Caco-2 (cell line): Measurements from ENCODE around the gene DTX1. TPM values are rescaled to one million over a fixed set of nuclear protein-coding genes. Genes with fewer than 3 reads are reported as not detected.

Source experiments
- BruUV-seq: library from RNA; stranded (reverse); fragments of 400-500 nt; replicated peaks from 2 replicates; lab custom pipeline; 2021; lab: Mats Ljungman, UMichigan
- CTCF ChIA-PET: fragments of 300-600 bp; sonication (Branson Sonifier 250); formaldehyde crosslinking; loops from one replicate; lab custom pipeline; 2022; ENCODE audit warnings: antibody characterized with exemption; lab: Charles Lee
- POLR2A ChIA-PET: fragments of 300-600 bp; sonication (Branson Sonifier 250); formaldehyde crosslinking; loops from one replicate; lab custom pipeline; 2022; ENCODE audit warnings: antibody characterized with exemption; lab: Charles Lee
- DNase-seq, 2 experiments: peaks; one replicate each; pipeline versions ENCODE4 v3.0.0 to v3.0.0-alpha.2; 2020 to 2022
- H3K27me3 ChIP-seq: replicated peaks from 2 replicates; pipeline ENCODE4 v1.6.0; 2011; ENCODE audit warnings: low read length; ENCODE audit not compliant: control insufficient read depth, insufficient read depth
- H3K36me3 ChIP-seq: 2 replicates; pipeline ENCODE4 v1.5.1; 2011; ENCODE audit warnings: low read length; ENCODE audit not compliant: control insufficient read depth, insufficient read depth
- H3K4me1 ChIP-seq: fragments of 250-450 bp; sonication (Bioruptor Pico); 2 replicates; pipeline ENCODE4 v1.5.1; 2020; ENCODE audit warnings: mild to moderate bottlenecking
- H3K4me3 ChIP-seq: 2 replicates; pipeline ENCODE4 v1.5.1; 2011; ENCODE audit warnings: low read depth, mild to moderate bottlenecking, control low read depth, low read length
- H3K9me3 ChIP-seq: fragments of 250-450 bp; sonication (Bioruptor Pico); 2 replicates; pipeline ENCODE4 v1.5.1; 2020; ENCODE audit warnings: mild to moderate bottlenecking, moderate library complexity
- H3K27ac Mint-ChIP-seq: one replicate; pipeline ENCODE4 v1.8.0; 2022; ENCODE audit warnings: mixed read lengths; ENCODE audit not compliant: unreplicated experiment
- H3K27me3 Mint-ChIP-seq: one replicate; pipeline ENCODE4 v1.8.0; 2022; ENCODE audit warnings: mixed read lengths; ENCODE audit not compliant: insufficient read depth, unreplicated experiment
- H3K36me3 Mint-ChIP-seq: one replicate; pipeline ENCODE4 v1.8.0; 2022; ENCODE audit warnings: mild to moderate bottlenecking, mixed read lengths; ENCODE audit not compliant: insufficient read depth, unreplicated experiment
- H3K4me1 Mint-ChIP-seq: one replicate; pipeline ENCODE4 v1.8.0; 2022; ENCODE audit warnings: low read depth, mixed read lengths; ENCODE audit not compliant: unreplicated experiment
- H3K4me3 Mint-ChIP-seq: one replicate; pipeline ENCODE4 v1.8.0; 2022; ENCODE audit warnings: mild to moderate bottlenecking, moderate library complexity, mixed read lengths; ENCODE audit not compliant: unreplicated experiment
- H3K9me3 Mint-ChIP-seq: one replicate; pipeline ENCODE4 v1.8.0; 2022; ENCODE audit warnings: mixed read lengths; ENCODE audit not compliant: unreplicated experiment
- intact Hi-C: fragments of 100-400 bp; cut with micrococcal nuclease; formaldehyde crosslinking; loops from one replicate; pipeline ENCODE4 v1.10.0; 2022; ENCODE audit not compliant: unreplicated experiment
- total RNA-seq: library from RNA; stranded (reverse); gene quantifications from 2 replicates; pipeline ENCODE4 v1.2.3, GENCODE V29; 2022
- TF ChIP-seq, protein P1 (sequence below), 2 experiments: fragments of 200-600 bp in 1 of 2; IDR thresholded peaks; 1 replicate in 1 of 2; 2 replicates in 1 of 2; pipeline versions ENCODE4 v1.5.1 to v1.8.0; 2011 to 2022; ENCODE audit warnings: antibody characterized with exemption in 1 of 2, control low read depth in 1 of 2, inconsistent platforms in 1 of 2, low read depth in 1 of 2, low read length in 1 of 2, mild to moderate bottlenecking in 1 of 2, moderate library complexity in 1 of 2; ENCODE audit not compliant: insufficient read depth in 1 of 2, severe bottlenecking in 1 of 2, unreplicated experiment in 1 of 2

DTX1 gene
- total RNA-seq, 1 experiment from 2014 or later: not detected

- H3K4me1 Mint-ChIP-seq: no peaks in the 10 kb centered on the region
- intact Hi-C loops: loop anchor here (1.0 kb wide), 2 partner anchors 38 to 131 kb away; no protein-coding TSS in a partner anchor
- CTCF ChIA-PET: interaction anchor here (1.1 to 2.3 kb wide), 2 partner anchors 38 kb away, joined by 7 to 12 read pairs; no protein-coding TSS in a partner anchor
- BruUV-seq: no TSS peak
- no peak overlapping the region for H3K4me3 ChIP-seq
- H3K9me3 Mint-ChIP-seq: no peaks in the 10 kb centered on the region
- H3K27me3 Mint-ChIP-seq: peaks cover 6% of the 10 kb centered on the region
- POLR2A ChIA-PET: no interaction called here
- TF ChIP-seq, protein P1, sequence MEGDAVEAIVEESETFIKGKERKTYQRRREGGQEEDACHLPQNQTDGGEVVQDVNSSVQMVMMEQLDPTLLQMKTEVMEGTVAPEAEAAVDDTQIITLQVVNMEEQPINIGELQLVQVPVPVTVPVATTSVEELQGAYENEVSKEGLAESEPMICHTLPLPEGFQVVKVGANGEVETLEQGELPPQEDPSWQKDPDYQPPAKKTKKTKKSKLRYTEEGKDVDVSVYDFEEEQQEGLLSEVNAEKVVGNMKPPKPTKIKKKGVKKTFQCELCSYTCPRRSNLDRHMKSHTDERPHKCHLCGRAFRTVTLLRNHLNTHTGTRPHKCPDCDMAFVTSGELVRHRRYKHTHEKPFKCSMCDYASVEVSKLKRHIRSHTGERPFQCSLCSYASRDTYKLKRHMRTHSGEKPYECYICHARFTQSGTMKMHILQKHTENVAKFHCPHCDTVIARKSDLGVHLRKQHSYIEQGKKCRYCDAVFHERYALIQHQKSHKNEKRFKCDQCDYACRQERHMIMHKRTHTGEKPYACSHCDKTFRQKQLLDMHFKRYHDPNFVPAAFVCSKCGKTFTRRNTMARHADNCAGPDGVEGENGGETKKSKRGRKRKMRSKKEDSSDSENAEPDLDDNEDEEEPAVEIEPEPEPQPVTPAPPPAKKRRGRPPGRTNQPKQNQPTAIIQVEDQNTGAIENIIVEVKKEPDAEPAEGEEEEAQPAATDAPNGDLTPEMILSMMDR (IDR thresholded peaks at IDR 0.05; ENCODE audit: insufficient read depth in 1 of 2, low read depth in 1 of 2, low read length in 1 of 2, severe bottlenecking in 1 of 2, unreplicated experiment in 1 of 2): peak; percentile 55 to 66
- no peaks in the 10 kb centered on the region for H3K4me1 ChIP-seq
- no peak overlapping the region for H3K4me3 Mint-ChIP-seq
- DNase-seq: peak; percentile 61
- no peaks in the 10 kb centered on the region for H3K36me3 Mint-ChIP-seq
- no peaks in the 10 kb centered on the region for H3K27me3 ChIP-seq
- no peaks in the 10 kb centered on the region for H3K36me3 ChIP-seq
- H3K9me3 ChIP-seq: no peaks in the 10 kb centered on the region
- H3K27ac Mint-ChIP-seq: no peak overlapping the region
These were observed 25.5 kb upstream of the DTX1 start for GRCh38 chr12:113030875-113031525.

- POLR2A ChIA-PET: no interaction called here
- H3K9me3 ChIP-seq: no peaks in the 10 kb centered on the region
- no TSS peak for BruUV-seq
These were observed 16.6 kb upstream of the DTX1 start for GRCh38 chr12:113039911-113040445.

GRCh38 chr12:113040722-113041171, 15.8 kb upstream of the DTX1 start:
- DNase-seq: no peak
- intact Hi-C loops: no loop called here
- BruUV-seq: no TSS peak
- Mint-ChIP-seq H3K4me3 (no peak overlapping the region), H3K36me3 (no peaks in the 10 kb centered on the region), H3K9me3 (no peaks in the 10 kb centered on the region), H3K4me1 (no peaks in the 10 kb centered on the region), H3K27ac (no peak overlapping the region), H3K27me3 (peaks cover 5% of the 10 kb centered on the region)
- CTCF ChIA-PET: no interaction called here
- TF ChIP-seq, protein P1 (IDR thresholded peaks at IDR 0.05; ENCODE audit: insufficient read depth in 1 of 2, low read depth in 1 of 2, low read length in 1 of 2, severe bottlenecking in 1 of 2, unreplicated experiment in 1 of 2): no peak
- no peak overlapping the region for H3K4me3 ChIP-seq
- H3K4me1 ChIP-seq: no peaks in the 10 kb centered on the region
- H3K9me3 ChIP-seq: no peaks in the 10 kb centered on the region
- H3K36me3 ChIP-seq: no peaks in the 10 kb centered on the region
- POLR2A ChIA-PET: no interaction called here
- H3K27me3 ChIP-seq: no peaks in the 10 kb centered on the region

More at GRCh38 chr12:113039911-113040445, 16.6 kb upstream of the DTX1 start:
- Mint-ChIP-seq H3K4me1 (no peaks in the 10 kb centered on the region), H3K4me3 (no peak overlapping the region), H3K36me3 (no peaks in the 10 kb centered on the region), H3K9me3 (no peaks in the 10 kb centered on the region), H3K27ac (no peak overlapping the region), H3K27me3 (no peaks in the 10 kb centered on the region)
- H3K36me3 ChIP-seq: no peaks in the 10 kb centered on the region
- no peaks in the 10 kb centered on the region for H3K4me1 ChIP-seq
- H3K4me3 ChIP-seq: no peak overlapping the region
- intact Hi-C loops: no loop called here
- TF ChIP-seq, protein P1 (IDR thresholded peaks at IDR 0.05; ENCODE audit: insufficient read depth in 1 of 2, low read depth in 1 of 2, low read length in 1 of 2, severe bottlenecking in 1 of 2, unreplicated experiment in 1 of 2): no peak
- no peak for DNase-seq
- CTCF ChIA-PET: interaction anchor here (0.6 kb wide), 1 partner anchor 116 kb away, joined by 4 read pairs; no protein-coding TSS in a partner anchor
- no peaks in the 10 kb centered on the region for H3K27me3 ChIP-seq
